Stimulated activated memory B cell treated with anti-CD40 and anti-IgM and Interleukin-4, amounts not matched to agents 10 μg/mL and 1 μg/mL and 100 μg/mL, for 72 hours (primary cell): Measurements from ENCODE around the gene NRIP1.

Source experiments
- ATAC-seq: fragments of 150-1000 bp; cut with Tn5 transposase; 2 replicates; pipeline ENCODE4 v1.10.0; 2021
- H3K27ac Mint-ChIP-seq: one replicate; pipeline ENCODE4 v1.8.0; 2022; ENCODE audit warnings: mild to moderate bottlenecking, mixed read lengths
- H3K27me3 Mint-ChIP-seq: one replicate; pipeline ENCODE4 v1.8.0; 2022; ENCODE audit warnings: mixed read lengths
- H3K36me3 Mint-ChIP-seq: one replicate; pipeline ENCODE4 v1.8.0; 2022; ENCODE audit warnings: mixed read lengths
- H3K4me1 Mint-ChIP-seq: one replicate; pipeline ENCODE4 v1.8.0; 2022; ENCODE audit warnings: mixed read lengths
- H3K4me3 Mint-ChIP-seq: one replicate; pipeline ENCODE4 v1.8.0; 2022; ENCODE audit warnings: mild to moderate bottlenecking, moderate library complexity, mixed read lengths
- H3K9me3 Mint-ChIP-seq: one replicate; pipeline ENCODE4 v1.8.0; 2022; ENCODE audit warnings: mixed read lengths

The NRIP1 gene

GRCh38 chr21:15058854-15059263, 5.9 kb downstream of the NRIP1 start:
- peaks cover 75% of the 10 kb centered on the region for H3K4me1 Mint-ChIP-seq
- H3K4me3 Mint-ChIP-seq = peak overlapping the region; percentile 69
- no peaks in the 10 kb centered on the region for H3K9me3 Mint-ChIP-seq
- no peaks in the 10 kb centered on the region for H3K27me3 Mint-ChIP-seq
- ATAC-seq = no peak
- peak overlapping the region; percentile 62 for H3K27ac Mint-ChIP-seq
- no peaks in the 10 kb centered on the region for H3K36me3 Mint-ChIP-seq

DNA sequence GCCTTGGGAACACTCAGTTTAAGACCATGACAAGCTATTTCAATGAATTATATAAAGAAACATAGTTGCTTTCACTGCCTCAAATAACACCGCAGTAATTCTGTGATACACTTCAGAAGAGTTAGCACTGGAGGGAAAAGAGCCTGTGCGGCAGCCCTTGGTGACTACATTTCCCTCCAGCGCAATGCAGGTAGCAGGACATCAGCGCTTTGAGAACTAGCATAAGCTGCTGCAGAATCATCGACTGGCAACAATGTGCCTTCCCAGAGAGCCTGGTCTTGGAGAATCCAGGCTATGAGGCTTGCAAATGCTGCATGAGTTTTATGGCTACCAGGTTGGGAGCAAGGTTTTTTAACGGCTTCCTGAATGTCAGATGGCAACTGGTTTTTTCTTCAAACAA, 7.5 kb downstream of the NRIP1 start:
- Mint-ChIP-seq H3K9me3 (no peaks in the 10 kb centered on the region), H3K4me1 (peaks cover 75% of the 10 kb centered on the region), H3K27ac (no peak overlapping the region), H3K4me3 (no peak overlapping the region), H3K27me3 (no peaks in the 10 kb centered on the region), H3K36me3 (no peaks in the 10 kb centered on the region)
- ATAC-seq = no peak

DNA sequence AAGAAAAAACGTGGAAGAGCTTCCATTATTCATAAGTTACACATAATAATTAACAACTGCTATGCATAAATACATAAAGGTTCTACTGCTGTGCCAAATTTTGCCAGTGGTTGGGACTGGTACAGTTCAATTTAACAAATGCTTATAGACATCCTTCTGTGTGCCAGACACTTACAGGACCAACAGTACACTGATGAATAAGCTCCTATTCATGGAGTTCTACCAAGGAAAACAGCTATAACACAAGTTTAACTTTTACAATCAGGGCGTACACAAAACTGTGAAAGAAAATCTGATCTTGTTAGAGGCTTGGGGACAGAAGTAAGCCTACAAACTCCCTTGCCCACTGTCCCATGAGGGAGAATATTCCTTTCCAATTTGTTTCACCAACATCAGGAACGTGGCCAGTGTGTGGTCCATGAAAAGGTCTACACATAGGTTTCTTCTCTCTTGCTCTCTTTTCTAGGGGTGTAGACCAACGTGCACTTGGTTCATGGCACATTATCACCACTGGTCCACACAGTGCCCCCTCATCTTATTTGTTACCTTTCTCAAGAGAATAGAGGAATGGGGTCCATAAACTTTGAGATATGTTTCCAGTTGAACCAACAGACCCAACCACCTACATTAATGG, 10.1 kb downstream of the NRIP1 start:
- no peak overlapping the region for H3K27ac Mint-ChIP-seq
- H3K36me3 Mint-ChIP-seq = no peaks in the 10 kb centered on the region
- no peak overlapping the region for H3K4me3 Mint-ChIP-seq
- H3K27me3 Mint-ChIP-seq = no peaks in the 10 kb centered on the region
- peaks cover 76% of the 10 kb centered on the region for H3K4me1 Mint-ChIP-seq
- H3K9me3 Mint-ChIP-seq = no peaks in the 10 kb centered on the region
- no peak for ATAC-seq

DNA sequence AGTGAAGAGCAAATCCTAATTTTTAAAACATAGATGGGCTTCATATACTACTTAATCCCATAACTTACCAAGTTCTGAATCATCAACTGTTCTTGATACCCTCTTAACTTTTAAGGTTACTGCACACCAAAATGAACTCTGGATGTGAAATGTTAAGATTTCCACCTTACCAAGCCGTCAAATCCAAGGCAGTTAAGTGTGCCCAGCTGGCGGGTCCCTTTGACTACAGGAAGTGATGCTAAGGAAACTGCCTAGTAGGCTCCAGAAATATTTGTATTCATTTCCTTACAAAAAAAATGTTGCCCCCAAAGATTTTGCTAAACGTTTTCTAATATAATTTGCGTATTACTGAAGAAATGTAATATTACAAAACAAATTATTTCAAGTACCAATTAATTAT, 10.7 kb downstream of the NRIP1 start:
- Mint-ChIP-seq H3K27ac (no peak overlapping the region), H3K9me3 (no peaks in the 10 kb centered on the region), H3K27me3 (no peaks in the 10 kb centered on the region), H3K4me3 (no peak overlapping the region), H3K36me3 (no peaks in the 10 kb centered on the region), H3K4me1 (peaks cover 75% of the 10 kb centered on the region)
- ATAC-seq = no peak

GRCh38 chr21:15053500-15053899, 11.3 kb downstream of the NRIP1 start:
- no peaks in the 10 kb centered on the region for H3K9me3 Mint-ChIP-seq
- H3K27me3 Mint-ChIP-seq = no peaks in the 10 kb centered on the region
- no peak overlapping the region for H3K4me3 Mint-ChIP-seq
- ATAC-seq = no peak
- H3K4me1 Mint-ChIP-seq = peaks cover 69% of the 10 kb centered on the region
- no peak overlapping the region for H3K27ac Mint-ChIP-seq
- no peaks in the 10 kb centered on the region for H3K36me3 Mint-ChIP-seq

DNA sequence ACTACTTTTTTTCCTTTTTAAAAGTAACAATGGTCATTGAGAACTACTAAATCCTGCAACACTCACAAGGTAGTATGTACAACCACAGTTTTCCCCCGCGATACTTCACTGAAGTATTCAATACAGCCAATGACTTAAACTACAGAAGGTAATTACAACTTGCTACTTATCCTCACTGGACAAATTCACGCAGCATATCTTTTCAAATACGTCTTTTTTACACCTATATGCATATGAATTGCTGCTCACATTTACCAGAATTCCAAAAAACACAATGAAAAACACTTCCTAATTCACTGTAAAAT, 12.4 kb downstream of the NRIP1 start:
- Mint-ChIP-seq H3K27me3 (no peaks in the 10 kb centered on the region), H3K4me1 (peaks cover 59% of the 10 kb centered on the region), H3K9me3 (no peaks in the 10 kb centered on the region), H3K4me3 (peak overlapping the region; percentile 72), H3K36me3 (no peaks in the 10 kb centered on the region), H3K27ac (peak overlapping the region; percentile 69)
- ATAC-seq = no peak

DNA sequence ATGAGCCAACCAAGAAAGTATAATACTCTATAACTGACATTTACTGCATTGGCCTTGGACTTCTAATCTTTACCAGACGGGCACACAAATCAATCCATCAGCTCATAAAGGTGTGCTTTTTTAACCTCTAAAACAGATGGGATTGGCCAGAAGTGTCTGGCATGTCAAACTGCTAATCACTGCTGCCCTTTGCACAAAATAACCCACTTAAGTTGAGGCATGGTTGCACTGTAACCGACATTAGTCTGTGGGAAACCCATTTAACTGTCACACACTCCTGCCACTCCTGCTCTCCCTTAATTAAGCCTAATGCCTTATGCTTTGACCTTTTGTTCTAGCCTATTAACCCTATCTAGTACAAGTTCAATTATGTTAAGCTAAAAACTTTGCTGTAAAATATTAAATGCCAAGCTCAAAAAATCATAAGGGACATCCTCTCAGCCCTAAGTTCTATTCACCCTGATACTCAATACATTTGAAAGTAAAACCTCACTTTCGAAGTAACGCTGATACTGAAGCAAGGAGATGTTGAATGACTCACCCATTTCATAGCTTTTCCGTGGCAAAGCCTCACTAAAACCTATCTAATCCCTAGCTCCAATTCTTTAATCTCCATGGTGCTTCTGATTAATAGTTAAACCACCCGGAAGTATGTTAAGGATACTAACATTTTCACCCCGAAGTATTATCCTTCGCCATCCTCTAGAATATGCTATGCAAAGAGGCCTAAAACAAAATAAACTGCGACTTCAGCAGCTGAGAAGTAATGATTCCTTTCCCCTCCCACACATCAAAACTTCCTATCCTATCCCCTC, 12.9 kb downstream of the NRIP1 start:
- peak; percentile 63 for ATAC-seq
- Mint-ChIP-seq H3K27ac (peak overlapping the region; percentile 69), H3K9me3 (no peaks in the 10 kb centered on the region), H3K27me3 (no peaks in the 10 kb centered on the region), H3K4me3 (peak overlapping the region; percentile 72), H3K36me3 (peaks cover 3% of the 10 kb centered on the region), H3K4me1 (peaks cover 57% of the 10 kb centered on the region)

DNA sequence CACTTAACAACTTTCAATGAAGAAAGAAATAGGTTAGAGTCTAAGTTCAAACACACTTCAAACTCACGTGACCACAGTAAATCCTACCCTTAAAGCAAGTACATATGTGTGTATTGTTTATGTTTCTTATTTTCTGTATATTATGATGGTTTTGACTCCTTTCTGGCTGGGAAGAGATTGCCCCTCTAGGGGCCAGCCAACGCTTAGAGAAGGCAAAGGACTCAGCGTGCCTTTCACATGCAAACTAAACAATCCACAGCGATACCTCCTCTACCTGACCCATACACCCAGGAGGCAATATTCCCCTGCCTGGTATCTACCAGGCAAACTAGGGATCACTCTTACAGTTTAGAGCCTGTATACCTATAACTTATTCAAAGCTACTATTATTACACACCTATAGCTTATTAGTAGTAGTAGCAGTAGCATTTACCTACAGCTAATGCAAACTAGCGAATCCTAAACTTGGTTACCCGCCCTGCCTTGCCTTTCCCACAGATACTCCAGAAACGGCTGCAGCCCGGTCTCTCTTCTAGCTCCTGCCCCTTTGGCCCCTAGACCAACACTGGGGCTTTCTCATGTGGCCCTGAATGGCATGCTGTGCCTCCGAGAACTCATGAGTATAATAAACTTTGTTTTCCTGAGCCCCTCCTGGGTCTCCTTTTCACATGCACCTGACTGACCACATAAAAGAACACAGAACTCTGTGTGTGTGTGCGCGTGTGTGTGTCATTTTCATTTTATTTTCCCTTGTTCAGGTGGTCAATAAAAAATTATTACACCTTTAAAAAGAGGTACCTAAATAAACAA, 14.0 kb downstream of the NRIP1 start:
- Mint-ChIP-seq H3K4me1 (peaks cover 56% of the 10 kb centered on the region), H3K9me3 (no peaks in the 10 kb centered on the region), H3K27ac (peak overlapping the region; percentile 69), H3K36me3 (peaks cover 12% of the 10 kb centered on the region), H3K27me3 (no peaks in the 10 kb centered on the region), H3K4me3 (no peak overlapping the region)
- no peak for ATAC-seq

DNA sequence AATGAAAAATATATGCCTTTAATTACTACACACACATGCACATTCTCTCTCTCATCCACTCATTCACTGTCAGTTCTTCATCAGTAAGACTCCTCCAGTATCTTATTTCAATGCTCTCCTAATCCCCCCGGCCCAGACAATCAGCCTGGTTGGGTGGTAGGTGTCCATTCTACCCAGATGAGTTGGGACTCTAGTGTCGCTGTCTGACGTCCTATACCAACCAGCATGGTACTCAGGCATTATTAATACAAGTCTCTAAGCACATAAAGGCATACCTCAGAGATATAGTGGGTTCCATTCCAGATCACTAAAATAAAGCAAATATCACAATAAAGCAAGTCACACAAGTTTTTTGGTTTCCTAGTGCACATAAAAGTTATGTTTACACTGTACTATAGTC, 19.8 kb downstream of the NRIP1 start:
- no peak overlapping the region for H3K27ac Mint-ChIP-seq
- no peak overlapping the region for H3K4me3 Mint-ChIP-seq
- no peak for ATAC-seq
- H3K27me3 Mint-ChIP-seq = no peaks in the 10 kb centered on the region
- no peaks in the 10 kb centered on the region for H3K9me3 Mint-ChIP-seq
- peaks cover 23% of the 10 kb centered on the region for H3K4me1 Mint-ChIP-seq
- peaks cover 26% of the 10 kb centered on the region for H3K36me3 Mint-ChIP-seq

- no peak overlapping the region for H3K4me3 Mint-ChIP-seq
- H3K4me1 Mint-ChIP-seq = peaks cover 23% of the 10 kb centered on the region
- H3K9me3 Mint-ChIP-seq = no peaks in the 10 kb centered on the region
- no peak overlapping the region for H3K27ac Mint-ChIP-seq
- H3K27me3 Mint-ChIP-seq = no peaks in the 10 kb centered on the region
- H3K36me3 Mint-ChIP-seq = peaks cover 26% of the 10 kb centered on the region
- ATAC-seq = no peak
These were observed 22.3 kb downstream of the NRIP1 start for GRCh38 chr21:15042531-15042930.

- no peaks in the 10 kb centered on the region for H3K27me3 Mint-ChIP-seq
- no peak overlapping the region for H3K27ac Mint-ChIP-seq
- H3K4me1 Mint-ChIP-seq = peaks cover 10% of the 10 kb centered on the region
- ATAC-seq = no peak
- no peaks in the 10 kb centered on the region for H3K9me3 Mint-ChIP-seq
- peaks cover 13% of the 10 kb centered on the region for H3K36me3 Mint-ChIP-seq
- no peak overlapping the region for H3K4me3 Mint-ChIP-seq
These were observed 25.0 kb downstream of the NRIP1 start for GRCh38 chr21:15039607-15040299.

DNA sequence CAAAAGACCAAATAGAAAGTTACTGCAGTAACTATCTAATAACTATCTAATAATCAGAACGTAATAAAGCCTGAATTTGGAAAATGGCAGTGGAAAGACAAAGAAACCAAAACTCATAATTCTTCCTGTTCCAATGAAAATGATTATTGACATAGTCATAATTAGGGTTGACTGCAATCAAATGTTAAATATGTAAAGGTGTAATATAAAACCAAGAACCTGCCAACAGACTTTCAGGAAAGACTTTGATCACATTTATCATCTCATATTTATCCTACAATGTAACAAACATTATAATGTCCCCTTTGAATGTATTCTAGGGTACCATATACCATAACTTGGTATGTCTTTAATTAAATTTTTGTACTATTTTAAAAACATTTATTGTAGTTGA, 26.9 kb downstream of the NRIP1 start:
- no peak for ATAC-seq
- Mint-ChIP-seq H3K27me3 (no peaks in the 10 kb centered on the region), H3K4me1 (peaks cover 6% of the 10 kb centered on the region), H3K4me3 (no peak overlapping the region), H3K27ac (no peak overlapping the region), H3K36me3 (peaks cover 12% of the 10 kb centered on the region), H3K9me3 (no peaks in the 10 kb centered on the region)

GRCh38 chr21:15037095-15037899, 27.5 kb downstream of the NRIP1 start:
- H3K36me3 Mint-ChIP-seq = peaks cover 6% of the 10 kb centered on the region
- H3K9me3 Mint-ChIP-seq = no peaks in the 10 kb centered on the region
- ATAC-seq = no peak
- H3K4me1 Mint-ChIP-seq = peaks cover 6% of the 10 kb centered on the region
- no peak overlapping the region for H3K4me3 Mint-ChIP-seq
- no peaks in the 10 kb centered on the region for H3K27me3 Mint-ChIP-seq
- H3K27ac Mint-ChIP-seq = no peak overlapping the region

- Mint-ChIP-seq H3K27ac (no peak overlapping the region), H3K4me3 (no peak overlapping the region), H3K9me3 (no peaks in the 10 kb centered on the region), H3K36me3 (peaks cover 5% of the 10 kb centered on the region), H3K4me1 (peaks cover 6% of the 10 kb centered on the region), H3K27me3 (no peaks in the 10 kb centered on the region)
- ATAC-seq = no peak
These were observed 28.6 kb downstream of the NRIP1 start for GRCh38 chr21:15036189-15036588.
